Measurements from ENCODE around the gene COTL1. TPM values are rescaled to one million over a fixed set of nuclear protein-coding genes. Genes with fewer than 3 reads are reported as not detected.

Gene COTL1
- total and polyA plus RNA-seq, 4 donors: 62.4 to 223 (median 142) TPM

DNA sequence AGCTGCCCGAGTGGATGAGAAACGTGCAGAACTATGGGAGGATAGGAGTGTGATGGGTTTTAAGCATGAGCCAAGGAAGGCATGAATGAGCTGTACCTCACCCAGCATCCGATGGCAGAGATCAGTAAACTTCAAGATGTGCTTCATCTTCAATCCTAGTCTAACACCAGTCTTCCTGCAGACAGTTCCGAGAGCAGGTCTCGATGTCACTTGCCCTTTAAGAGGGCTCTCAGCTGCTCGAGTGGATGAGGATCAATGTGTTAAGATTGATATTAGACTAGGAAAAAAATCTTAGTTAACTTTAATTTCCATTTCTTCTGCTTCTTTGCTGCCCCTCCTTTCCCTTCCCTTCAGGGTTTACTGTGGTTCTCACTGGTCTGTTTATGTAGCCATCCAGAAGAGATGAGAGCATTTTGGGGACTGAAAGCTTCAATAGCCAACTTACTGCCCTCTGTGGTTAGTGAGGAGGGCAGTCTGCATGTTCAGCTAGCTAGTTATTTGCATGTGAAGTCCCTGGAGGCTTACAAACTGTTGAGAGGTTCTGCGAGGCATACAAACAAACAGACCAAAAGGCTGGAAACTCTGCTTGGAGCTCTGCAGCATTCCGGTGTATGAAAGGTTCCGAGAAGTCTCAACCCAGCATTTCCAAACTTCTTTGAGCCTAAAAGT lies 45.7 kb upstream of the COTL1 start:
- Histone ChIP-seq H3K27ac (ENCODE audit: low read depth in 1 of 2, low read length in 1 of 2) (no peak overlapping the region), H3K4me3 (no peak overlapping the region), H3K9ac (ENCODE audit: insufficient read depth in 1 of 2, low read length in 2 of 2) (no peak overlapping the region), H3K9me3 (ENCODE audit: control insufficient read depth in 4 of 4, insufficient read depth in 3 of 4, low read length in 3 of 4) (no peaks in the 10 kb centered on the region), H3K36me3 (ENCODE audit: control insufficient read depth in 4 of 4, insufficient read depth in 4 of 4, low read length in 4 of 4) (peaks cover 12 to 54% (median 29%) of the 10 kb centered on the region in 4 donors), H3K4me1 (ENCODE audit: control insufficient read depth in 5 of 5, insufficient read depth in 5 of 5, low read length in 5 of 5) (peaks cover 0 to 4% (median 0%) of the 10 kb centered on the region in 5 donors), H3K27me3 (ENCODE audit: control insufficient read depth in 3 of 3, insufficient read depth in 3 of 3, low read length in 2 of 3) (no peaks in the 10 kb centered on the region)
- 71 to 89% methylated on average over 9 of the region's 9 CpGs for WGBS, 2 donors
- TF ChIP-seq, protein P1, sequence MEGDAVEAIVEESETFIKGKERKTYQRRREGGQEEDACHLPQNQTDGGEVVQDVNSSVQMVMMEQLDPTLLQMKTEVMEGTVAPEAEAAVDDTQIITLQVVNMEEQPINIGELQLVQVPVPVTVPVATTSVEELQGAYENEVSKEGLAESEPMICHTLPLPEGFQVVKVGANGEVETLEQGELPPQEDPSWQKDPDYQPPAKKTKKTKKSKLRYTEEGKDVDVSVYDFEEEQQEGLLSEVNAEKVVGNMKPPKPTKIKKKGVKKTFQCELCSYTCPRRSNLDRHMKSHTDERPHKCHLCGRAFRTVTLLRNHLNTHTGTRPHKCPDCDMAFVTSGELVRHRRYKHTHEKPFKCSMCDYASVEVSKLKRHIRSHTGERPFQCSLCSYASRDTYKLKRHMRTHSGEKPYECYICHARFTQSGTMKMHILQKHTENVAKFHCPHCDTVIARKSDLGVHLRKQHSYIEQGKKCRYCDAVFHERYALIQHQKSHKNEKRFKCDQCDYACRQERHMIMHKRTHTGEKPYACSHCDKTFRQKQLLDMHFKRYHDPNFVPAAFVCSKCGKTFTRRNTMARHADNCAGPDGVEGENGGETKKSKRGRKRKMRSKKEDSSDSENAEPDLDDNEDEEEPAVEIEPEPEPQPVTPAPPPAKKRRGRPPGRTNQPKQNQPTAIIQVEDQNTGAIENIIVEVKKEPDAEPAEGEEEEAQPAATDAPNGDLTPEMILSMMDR (IDR thresholded peaks at IDR 0.05; ENCODE audit: control extremely low read depth, extremely low read depth): no peak
- ATAC-seq (ENCODE audit: insufficient read depth, low FRiP score): no peak
- no peak for DNase-seq

- ATAC-seq (ENCODE audit: insufficient read depth, low FRiP score) (no peak), DNase-seq (no peak)
- peaks cover 13 to 63% (median 37%) of the 10 kb centered on the region in 4 donors for H3K36me3 ChIP-seq (ENCODE audit: control insufficient read depth in 4 of 4, insufficient read depth in 4 of 4, low read length in 4 of 4)
- no peaks in the 10 kb centered on the region for H3K9me3 ChIP-seq (ENCODE audit: control insufficient read depth in 4 of 4, insufficient read depth in 3 of 4, low read length in 3 of 4)
- TF ChIP-seq, protein P1 (IDR thresholded peaks at IDR 0.05; ENCODE audit: control extremely low read depth, extremely low read depth): no peak
- H3K4me3 ChIP-seq: no peak overlapping the region
- H3K9ac ChIP-seq (ENCODE audit: insufficient read depth in 1 of 2, low read length in 2 of 2): no peak overlapping the region
- H3K4me1 ChIP-seq (ENCODE audit: control insufficient read depth in 5 of 5, insufficient read depth in 5 of 5, low read length in 5 of 5): peaks cover 0 to 4% (median 0%) of the 10 kb centered on the region in 5 donors
- no peaks in the 10 kb centered on the region for H3K27me3 ChIP-seq (ENCODE audit: control insufficient read depth in 3 of 3, insufficient read depth in 3 of 3, low read length in 2 of 3)
- WGBS, 2 donors: 94 to 96% methylated on average over 9 of the region's 9 CpGs
- no peak overlapping the region for H3K27ac ChIP-seq (ENCODE audit: low read depth in 1 of 2, low read length in 1 of 2)
Observed at GRCh38 chr16:84662471-84662870, 44.6 kb upstream of the COTL1 start.

DNA sequence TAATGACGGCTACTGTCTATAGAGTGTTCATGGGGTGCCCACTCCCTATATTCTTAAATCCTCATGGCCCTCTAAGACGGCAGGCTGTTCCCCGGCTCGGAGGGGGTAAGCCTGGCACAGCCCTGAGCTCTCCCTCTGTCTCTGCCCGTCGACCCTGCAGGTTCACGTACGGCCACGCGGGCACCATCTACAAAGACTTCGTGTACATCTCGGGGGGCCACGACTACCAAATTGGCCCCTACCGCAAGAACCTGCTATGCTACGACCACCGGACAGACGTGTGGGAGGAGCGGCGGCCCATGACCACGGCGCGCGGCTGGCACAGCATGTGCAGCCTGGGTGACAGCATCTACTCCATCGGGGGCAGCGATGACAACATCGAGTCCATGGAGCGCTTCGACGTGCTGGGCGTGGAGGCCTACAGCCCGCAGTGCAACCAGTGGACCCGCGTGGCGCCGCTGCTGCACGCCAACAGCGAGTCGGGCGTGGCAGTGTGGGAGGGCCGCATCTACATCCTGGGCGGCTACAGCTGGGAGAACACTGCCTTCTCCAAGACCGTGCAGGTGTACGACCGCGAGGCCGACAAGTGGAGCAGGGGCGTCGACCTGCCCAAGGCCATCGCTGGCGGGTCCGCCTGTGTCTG lies 43.7 kb upstream of the COTL1 start:
- no peaks in the 10 kb centered on the region for H3K27me3 ChIP-seq (ENCODE audit: control insufficient read depth in 3 of 3, insufficient read depth in 3 of 3, low read length in 2 of 3)
- no peak overlapping the region for H3K9ac ChIP-seq (ENCODE audit: insufficient read depth in 1 of 2, low read length in 2 of 2)
- ATAC-seq (ENCODE audit: insufficient read depth, low FRiP score): no peak
- no peak overlapping the region for H3K4me3 ChIP-seq
- 95 to 97% methylated on average over 51 of the region's 51 CpGs for WGBS, 2 donors
- H3K27ac ChIP-seq (ENCODE audit: low read depth in 1 of 2, low read length in 1 of 2): no peak overlapping the region
- no peaks in the 10 kb centered on the region for H3K9me3 ChIP-seq (ENCODE audit: control insufficient read depth in 4 of 4, insufficient read depth in 3 of 4, low read length in 3 of 4)
- peaks cover 0 to 4% (median 0%) of the 10 kb centered on the region in 5 donors for H3K4me1 ChIP-seq (ENCODE audit: control insufficient read depth in 5 of 5, insufficient read depth in 5 of 5, low read length in 5 of 5)
- DNase-seq: no peak
- H3K36me3 ChIP-seq (ENCODE audit: control insufficient read depth in 4 of 4, insufficient read depth in 4 of 4, low read length in 4 of 4): peaks cover 19 to 72% (median 44%) of the 10 kb centered on the region in 4 donors
- TF ChIP-seq, protein P1 (IDR thresholded peaks at IDR 0.05; ENCODE audit: control extremely low read depth, extremely low read depth): no peak
